Hematopoietic multipotent progenitor cell treated with erythropoietin and hydrocortisone succinate and interleukin-3 and kit ligand, for 6 days (in vitro differentiated cells): ENCODE results near the gene SLC32A1.

Experiments
- DNase-seq: peaks from one replicate; pipeline ENCODE4 v3.0.0-alpha.2; 2015

The SLC32A1 gene

GRCh38 chr20:38755324-38755910 is 31.1 kb downstream of the SLC32A1 start:
- DNase-seq: no peak

DNA sequence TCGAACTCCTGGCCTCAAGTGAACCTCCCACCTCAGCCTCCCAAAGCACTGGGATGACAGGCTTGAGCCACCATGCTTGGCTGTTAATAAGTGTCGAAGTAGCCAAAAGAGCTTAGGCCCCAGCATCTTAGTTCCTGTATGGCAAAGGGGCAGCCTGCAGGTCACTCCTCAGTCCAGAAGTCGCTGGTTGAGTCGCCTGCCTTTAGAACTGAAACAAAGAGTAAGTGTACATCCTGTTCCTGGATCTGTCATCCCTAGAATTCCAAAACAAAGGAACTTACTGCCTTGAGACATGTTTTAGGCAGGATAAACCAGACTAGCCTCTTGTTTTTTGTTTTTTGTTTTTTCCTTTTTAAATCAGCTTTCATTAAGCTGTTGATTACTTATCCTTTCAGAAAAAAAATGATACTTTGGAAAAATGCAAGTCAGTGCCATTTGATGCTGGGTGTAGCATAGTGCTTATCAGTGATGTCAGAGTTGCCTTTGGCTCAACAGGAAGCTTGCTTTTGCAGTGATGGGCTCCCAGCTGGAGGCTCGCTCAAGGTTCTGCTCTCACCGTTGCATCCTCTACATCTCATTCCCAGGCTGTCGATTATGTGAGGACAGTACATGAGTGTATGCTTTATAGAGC is 33.0 kb downstream of the SLC32A1 start:
- DNase-seq: peak; percentile 14

- no peak for DNase-seq
These were observed 34.8 kb downstream of the SLC32A1 start for GRCh38 chr20:38759106-38759505.

- DNase-seq: no peak
These were observed 36.7 kb downstream of the SLC32A1 start for GRCh38 chr20:38760978-38761377.

DNA sequence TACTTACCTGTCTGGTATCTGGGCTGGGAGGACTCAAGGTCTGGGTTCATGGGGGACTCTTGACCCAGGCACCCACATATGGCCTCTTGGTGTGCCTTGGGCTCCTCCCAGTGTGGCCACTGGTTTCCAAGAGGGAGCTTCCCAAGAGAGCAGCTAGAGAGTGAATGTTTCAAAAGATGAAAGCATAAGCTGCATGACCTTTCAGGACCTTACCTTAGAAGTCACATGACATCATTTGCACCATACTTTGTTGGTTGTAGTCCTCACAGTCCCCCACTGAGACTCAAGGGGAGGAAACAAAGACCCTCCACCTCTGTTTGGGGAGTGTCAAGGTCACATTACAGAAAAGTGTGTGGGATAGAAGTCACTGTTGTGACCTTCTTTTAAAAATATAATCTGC is 37.9 kb downstream of the SLC32A1 start:
- DNase-seq: no peak

GRCh38 chr20:38763616-38764015 is 39.3 kb downstream of the SLC32A1 start:
- no peak for DNase-seq

GRCh38 chr20:38764567-38765318 is 40.5 kb downstream of the SLC32A1 start:
- DNase-seq: peak; percentile 54

- DNase-seq: no peak
These were observed 41.8 kb downstream of the SLC32A1 start for GRCh38 chr20:38766071-38766470.

GRCh38 chr20:38769376-38770295 is 45.4 kb downstream of the SLC32A1 start:
- no peak for DNase-seq

DNA sequence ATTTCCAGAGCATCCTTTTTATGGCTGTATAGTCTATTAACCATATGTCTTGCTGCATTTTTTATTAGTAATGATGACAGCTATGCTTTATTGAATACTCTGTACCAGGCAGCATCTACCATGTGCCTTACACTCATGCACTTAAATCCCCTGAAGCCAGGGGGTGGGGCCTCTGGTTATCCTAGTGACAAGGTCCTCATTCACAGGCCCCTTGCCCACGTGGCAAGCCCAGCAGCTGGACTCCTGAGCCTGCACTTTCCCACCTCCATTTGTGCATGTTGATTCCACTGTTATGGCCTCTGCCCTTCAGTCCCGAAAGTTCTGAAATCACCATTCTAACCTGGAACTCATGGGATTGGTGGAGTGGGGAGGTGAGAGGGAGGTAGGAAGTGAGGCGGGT is 46.3 kb downstream of the SLC32A1 start:
- no peak for DNase-seq

GRCh38 chr20:38770970-38771369 is 46.7 kb downstream of the SLC32A1 start:
- no peak for DNase-seq

DNA sequence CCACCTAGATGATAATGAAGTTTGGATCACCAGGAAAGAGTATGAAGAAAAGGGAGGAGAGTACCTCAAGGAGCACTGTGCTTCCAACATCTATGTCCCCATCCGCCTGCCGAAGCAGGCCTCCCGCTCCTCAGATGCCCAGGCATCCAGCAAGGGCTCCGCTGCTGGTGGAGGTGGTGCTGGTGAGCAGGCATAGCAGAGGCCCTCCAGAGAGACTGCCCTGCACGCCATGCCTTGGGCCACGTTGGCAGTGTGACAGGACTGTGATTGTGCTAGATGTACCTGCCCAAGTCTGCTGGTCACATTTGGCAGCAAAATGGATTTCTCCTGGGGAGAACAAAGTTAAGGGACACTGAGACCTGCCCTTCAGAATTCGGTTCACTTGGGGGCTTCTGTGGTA is 47.3 kb downstream of the SLC32A1 start:
- no peak for DNase-seq

DNA sequence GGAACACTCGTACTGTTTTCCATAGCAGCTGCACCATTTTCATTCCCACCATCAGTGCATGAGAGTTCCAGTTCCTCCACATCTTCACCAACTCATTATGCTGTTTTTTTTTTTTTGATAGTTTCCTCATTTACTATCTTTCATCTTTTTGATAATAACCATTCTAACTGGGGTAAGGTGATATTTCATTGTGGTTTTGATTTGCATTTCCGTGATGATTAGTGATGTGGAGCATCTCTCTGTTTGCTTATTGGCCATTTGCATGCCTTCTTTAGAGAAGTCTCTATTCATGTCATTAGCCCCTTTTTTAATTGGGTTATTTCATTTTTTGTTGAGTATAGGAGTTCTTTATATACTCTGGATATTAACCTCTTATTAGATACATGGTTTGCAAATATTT is 49.9 kb downstream of the SLC32A1 start:
- no peak for DNase-seq

GRCh38 chr20:38776363-38776762 is 52.1 kb downstream of the SLC32A1 start:
- DNase-seq: no peak
